Mesenchymal stem cell (in vitro differentiated cells and primary cell): ENCODE results near the gene RHEB.

Experiments
- DNase-seq: peaks from one replicate; pipeline ENCODE4 v3.0.0-alpha.2; 2013
- H2AFZ ChIP-seq: one replicate; pipeline ENCODE4 v1.6.1; 2013; ENCODE audit warnings: low read depth, mild to moderate bottlenecking, control low read depth, inconsistent platforms, low read length, moderate library complexity
- H2AK5ac ChIP-seq: 2 replicates; pipeline ENCODE4 v1.6.1; 2013; ENCODE audit warnings: low read length, moderate library complexity, mild to moderate bottlenecking, inconsistent platforms; ENCODE audit not compliant: severe bottlenecking
- H2BK120ac ChIP-seq: one replicate; pipeline ENCODE4 v1.6.1; 2013; ENCODE audit warnings: low read depth, mild to moderate bottlenecking, inconsistent platforms, low read length, moderate library complexity
- H2BK12ac ChIP-seq, 2 experiments: one replicate each; pipeline ENCODE4 v1.6.1; 2013; ENCODE audit warnings: inconsistent platforms in 2 of 2, low read length in 2 of 2, mild to moderate bottlenecking in 2 of 2, moderate library complexity in 2 of 2, control low read depth in 1 of 2
- H2BK15ac ChIP-seq: one replicate; pipeline ENCODE4 v1.6.1; 2013; ENCODE audit warnings: mild to moderate bottlenecking, low read depth, inconsistent platforms; ENCODE audit not compliant: poor library complexity, severe bottlenecking
- H2BK5ac ChIP-seq: 2 replicates; pipeline ENCODE4 v1.6.1; 2013; ENCODE audit warnings: low read depth, mild to moderate bottlenecking, low read length, control low read depth, inconsistent platforms; ENCODE audit not compliant: poor library complexity, severe bottlenecking
- H3K14ac ChIP-seq, 2 experiments: one replicate each; pipeline ENCODE4 v1.6.1; 2013; ENCODE audit warnings: inconsistent platforms in 2 of 2, low read length in 2 of 2, control low read depth in 1 of 2, mild to moderate bottlenecking in 1 of 2, moderate library complexity in 1 of 2
- H3K18ac ChIP-seq, 2 experiments: one replicate each; pipeline ENCODE4 v1.6.1; 2013; ENCODE audit warnings: inconsistent platforms in 2 of 2, low read length in 2 of 2, control low read depth in 1 of 2, low read depth in 1 of 2, mild to moderate bottlenecking in 1 of 2
- H3K23ac ChIP-seq, 2 experiments: one replicate each; pipeline ENCODE4 v1.6.1; 2013; ENCODE audit warnings: inconsistent platforms in 2 of 2, low read length in 2 of 2, mild to moderate bottlenecking in 2 of 2, moderate library complexity in 2 of 2, control low read depth in 1 of 2
- H3K27ac ChIP-seq: 2 replicates; pipeline ENCODE4 v1.5.1; 2013; ENCODE audit warnings: mild to moderate bottlenecking, moderate library complexity, low read length, control low read depth, inconsistent platforms; ENCODE audit not compliant: poor library complexity, severe bottlenecking
- H3K27me3 ChIP-seq, 2 experiments: 2 replicates each; pipeline versions ENCODE4 v1.6.1 to v1.7.0; 2013; ENCODE audit warnings: low read length in 2 of 2, mild to moderate bottlenecking in 2 of 2, moderate library complexity in 2 of 2, control low read depth in 1 of 2, inconsistent platforms in 1 of 2; ENCODE audit not compliant: control insufficient read depth in 1 of 2, insufficient read depth in 1 of 2
- H3K36me3 ChIP-seq, 2 experiments: 2 replicates each; pipeline versions ENCODE4 v1.6.1 to v1.7.0; 2013; ENCODE audit warnings: low read length in 2 of 2, control low read depth in 1 of 2, inconsistent platforms in 1 of 2, low read depth in 1 of 2, mild to moderate bottlenecking in 1 of 2; ENCODE audit not compliant: insufficient read depth in 2 of 2, control insufficient read depth in 1 of 2
- H3K4ac ChIP-seq, 2 experiments: one replicate each; pipeline ENCODE4 v1.6.1; 2013; ENCODE audit warnings: inconsistent platforms in 2 of 2, low read length in 2 of 2, mild to moderate bottlenecking in 2 of 2, moderate library complexity in 2 of 2, control low read depth in 1 of 2, low read depth in 1 of 2
- H3K4me1 ChIP-seq: 2 replicates; pipeline ENCODE4 v1.6.1; 2013; ENCODE audit warnings: low read depth, low read length, control low read depth; ENCODE audit not compliant: control insufficient read depth, insufficient read depth
- H3K4me2 ChIP-seq: 2 replicates; pipeline ENCODE4 v1.6.1; 2013; ENCODE audit warnings: low read length, mild to moderate bottlenecking, inconsistent platforms; ENCODE audit not compliant: poor library complexity, severe bottlenecking
- H3K4me3 ChIP-seq, 2 experiments: 2 replicates each; pipeline versions ENCODE4 v1.5.1 to v1.7.0; 2013; ENCODE audit warnings: low read length in 2 of 2, mild to moderate bottlenecking in 2 of 2, control low read depth in 1 of 2, low read depth in 1 of 2; ENCODE audit not compliant: insufficient read depth in 1 of 2
- H3K79me1 ChIP-seq: replicated peaks from 2 replicates; pipeline ENCODE4 v1.6.1; 2013; ENCODE audit warnings: mild to moderate bottlenecking, control low read depth, low read length, inconsistent platforms; ENCODE audit not compliant: poor library complexity, severe bottlenecking
- H3K9ac ChIP-seq: 2 replicates; pipeline ENCODE4 v1.7.0; 2013; ENCODE audit warnings: mild to moderate bottlenecking, low read length, moderate library complexity
- H3K9me3 ChIP-seq: 2 replicates; pipeline ENCODE4 v1.7.0; 2013; ENCODE audit warnings: mild to moderate bottlenecking, low read length; ENCODE audit not compliant: control insufficient read depth
- H4K8ac ChIP-seq: one replicate; pipeline ENCODE4 v1.6.1; 2013; ENCODE audit warnings: inconsistent platforms, mild to moderate bottlenecking, low read length, moderate library complexity
- H4K91ac ChIP-seq: one replicate; pipeline ENCODE4 v1.6.1; 2013; ENCODE audit warnings: mild to moderate bottlenecking, low read length, inconsistent platforms
- WGBS: methylation state at CpG from one replicate; pipeline ENCODE4 v1.1.7; 2013; ENCODE audit warnings: mixed read lengths; 5-methylcytosine and 5-hydroxymethylcytosine counted together

The RHEB gene

GRCh38 chr7:151486074-151486473 is 33.6 kb downstream of the RHEB start:
- H3K14ac ChIP-seq: no peak overlapping the region
- H3K9ac ChIP-seq: no peak overlapping the region
- no peaks in the 10 kb centered on the region for H3K9me3 ChIP-seq
- no peak overlapping the region for H3K27ac ChIP-seq
- no peaks in the 10 kb centered on the region for H3K27me3 ChIP-seq
- 98% methylated on average over 3 of the region's 3 CpGs for WGBS
- H2BK12ac ChIP-seq: no peak overlapping the region
- peaks cover 30% of the 10 kb centered on the region for H3K79me1 ChIP-seq
- no peak overlapping the region for H4K91ac ChIP-seq
- DNase-seq: no peak
- no peak overlapping the region for H3K4me3 ChIP-seq
- no peak overlapping the region for H3K18ac ChIP-seq
- H2AFZ ChIP-seq: no peak overlapping the region
- H2BK120ac ChIP-seq: no peak overlapping the region
- H2AK5ac ChIP-seq: no peak overlapping the region
- peaks cover 2% of the 10 kb centered on the region for H3K4me1 ChIP-seq
- peaks cover 20 to 93% of the 10 kb centered on the region in 2 experiments for H3K36me3 ChIP-seq
- no peak overlapping the region for H3K23ac ChIP-seq
- no peak overlapping the region for H2BK5ac ChIP-seq
- H2BK15ac ChIP-seq: no peak overlapping the region
- no peak overlapping the region for H4K8ac ChIP-seq
- H3K4ac ChIP-seq: no peak overlapping the region
- no peak overlapping the region for H3K4me2 ChIP-seq

- Histone ChIP-seq H3K4me2 (no peak overlapping the region), H2AFZ (no peak overlapping the region), H2BK120ac (no peak overlapping the region), H3K36me3 (peaks cover 20 to 89% of the 10 kb centered on the region in 2 experiments), H3K14ac (no peak overlapping the region), H3K9ac (no peak overlapping the region), H3K23ac (no peak overlapping the region), H3K18ac (no peak overlapping the region), H3K4me3 (no peak overlapping the region), H3K27ac (no peak overlapping the region), H4K91ac (no peak overlapping the region), H3K79me1 (peaks cover 30% of the 10 kb centered on the region), H2BK15ac (no peak overlapping the region), H3K4ac (no peak overlapping the region), H3K4me1 (peaks cover 2% of the 10 kb centered on the region), H2BK5ac (peak overlapping the region; percentile 62), H4K8ac (no peak overlapping the region), H3K9me3 (no peaks in the 10 kb centered on the region), H3K27me3 (no peaks in the 10 kb centered on the region), H2AK5ac (no peak overlapping the region), H2BK12ac (no peak overlapping the region)
- peak; percentile 71 for DNase-seq
- WGBS: 67% methylated on average over 2 of the region's 7 CpGs
Measured at GRCh38 chr7:151484971-151485707, 34.6 kb downstream of the RHEB start.

GRCh38 chr7:151483711-151483983 is 36.0 kb downstream of the RHEB start:
- Histone ChIP-seq H4K8ac (no peak overlapping the region), H2AK5ac (no peak overlapping the region), H3K4me3 (no peak overlapping the region), H3K36me3 (peaks cover 17 to 84% of the 10 kb centered on the region in 2 experiments), H3K79me1 (peaks cover 28% of the 10 kb centered on the region), H3K27me3 (no peaks in the 10 kb centered on the region), H3K14ac (no peak overlapping the region), H3K9ac (no peak overlapping the region), H3K9me3 (no peaks in the 10 kb centered on the region), H4K91ac (no peak overlapping the region), H2BK120ac (no peak overlapping the region), H3K4me2 (no peak overlapping the region), H2BK12ac (no peak overlapping the region), H2BK5ac (no peak overlapping the region), H3K18ac (no peak overlapping the region), H3K23ac (no peak overlapping the region), H2BK15ac (no peak overlapping the region), H3K4ac (no peak overlapping the region), H3K4me1 (no peaks in the 10 kb centered on the region), H2AFZ (no peak overlapping the region), H3K27ac (no peak overlapping the region)
- 91% methylated on average over 1 of the region's 1 CpG for WGBS
- no peak for DNase-seq

- no peak overlapping the region for H2BK5ac ChIP-seq
- H2BK15ac ChIP-seq: no peak overlapping the region
- WGBS: 94% methylated on average over 8 of the region's 8 CpGs
- H3K27ac ChIP-seq: no peak overlapping the region
- H3K79me1 ChIP-seq: peaks cover 29% of the 10 kb centered on the region
- H2BK12ac ChIP-seq: no peak overlapping the region
- H2BK120ac ChIP-seq: no peak overlapping the region
- no peaks in the 10 kb centered on the region for H3K4me1 ChIP-seq
- peaks cover 17 to 78% of the 10 kb centered on the region in 2 experiments for H3K36me3 ChIP-seq
- no peak overlapping the region for H3K14ac ChIP-seq
- H3K18ac ChIP-seq: no peak overlapping the region
- H3K4ac ChIP-seq: no peak overlapping the region
- no peak overlapping the region for H4K8ac ChIP-seq
- H3K9ac ChIP-seq: no peak overlapping the region
- no peaks in the 10 kb centered on the region for H3K27me3 ChIP-seq
- H3K23ac ChIP-seq: no peak overlapping the region
- no peaks in the 10 kb centered on the region for H3K9me3 ChIP-seq
- H3K4me3 ChIP-seq: no peak overlapping the region
- H2AK5ac ChIP-seq: no peak overlapping the region
- DNase-seq: no peak
- no peak overlapping the region for H3K4me2 ChIP-seq
- no peak overlapping the region for H4K91ac ChIP-seq
- no peak overlapping the region for H2AFZ ChIP-seq
Measured at GRCh38 chr7:151482883-151483710, 36.6 kb downstream of the RHEB start.
